ENCODE results near the gene BTG2.

Gene BTG2

GRCh38 chr1:203342192-203342940 is 37.0 kb downstream of the BTG2 start:
- DNase-seq (ENCODE audit: low read depth): no peak

- no peak for DNase-seq (ENCODE audit: low read depth)
Measured at GRCh38 chr1:203343956-203344754, 38.8 kb downstream of the BTG2 start.

GRCh38 chr1:203346060-203346768 is 40.9 kb downstream of the BTG2 start:
- DNase-seq (ENCODE audit: low read depth): no peak

DNA sequence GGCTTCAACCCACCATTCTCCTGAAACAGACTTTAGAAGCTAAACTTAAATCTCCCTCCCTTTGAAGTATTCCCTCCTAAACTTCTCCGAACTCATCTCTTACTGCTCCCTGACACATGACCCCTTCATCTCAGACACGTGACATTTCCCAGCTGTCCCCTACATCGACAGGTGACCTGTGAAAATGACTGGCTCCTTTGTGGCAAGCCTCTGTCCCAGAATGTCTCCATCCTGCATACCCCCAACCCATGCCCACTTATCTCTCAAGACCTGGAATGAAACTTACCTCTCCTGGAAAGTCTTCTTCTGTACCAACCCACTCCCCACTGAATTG is 41.4 kb downstream of the BTG2 start:
- no peak for DNase-seq (ENCODE audit: low read depth)

DNA sequence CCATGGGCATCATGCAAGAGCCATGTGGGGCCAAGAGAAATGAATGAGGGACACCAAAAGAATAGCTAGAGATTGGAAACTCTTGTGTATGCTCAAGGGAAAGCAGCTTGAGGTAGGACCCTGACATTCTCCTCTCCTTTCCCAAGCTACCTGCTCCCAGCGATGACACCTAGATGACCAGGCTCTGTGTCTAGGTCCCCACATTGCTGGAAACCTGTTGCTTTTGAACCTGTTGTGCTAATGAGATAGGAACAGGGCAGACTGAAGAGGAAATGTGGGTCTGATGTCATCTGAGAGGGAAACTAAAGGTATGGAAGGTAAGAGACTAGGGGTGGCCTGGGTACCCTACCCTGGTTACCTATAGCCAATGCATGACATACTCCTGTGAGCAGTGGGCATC is 43.8 kb downstream of the BTG2 start:
- no peak for DNase-seq (ENCODE audit: low read depth)

- DNase-seq (ENCODE audit: low read depth): no peak
Measured at GRCh38 chr1:203349773-203350524, 44.6 kb downstream of the BTG2 start.

GRCh38 chr1:203351037-203351625 is 45.8 kb downstream of the BTG2 start, which contains the start of gene FMOD:
Gene FMOD (minus strand): TSS chr1:203351122. CDS start chr1:203348270, 2,852 bp downstream.
- DNase-seq (ENCODE audit: low read depth): no peak

DNA sequence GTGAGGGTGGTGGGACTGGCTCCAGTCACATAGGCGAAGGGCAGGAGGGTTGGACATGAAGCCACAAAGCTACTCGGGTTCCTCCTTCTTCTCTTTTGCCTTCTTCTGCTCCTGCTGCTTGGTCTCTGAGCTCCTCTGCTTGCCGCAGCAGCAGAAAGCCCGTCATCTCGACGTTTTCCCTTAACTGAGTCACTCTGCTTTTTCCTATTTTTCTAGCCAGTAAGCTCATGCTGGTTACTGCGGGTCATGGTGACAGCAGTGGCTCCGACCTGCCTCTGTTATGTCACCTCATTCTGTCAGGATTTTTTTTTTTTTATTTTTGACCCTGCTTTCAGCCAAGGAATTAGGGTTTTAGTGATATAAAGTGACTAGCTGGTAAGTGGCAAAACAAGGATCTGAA is 48.2 kb downstream of the BTG2 start:
- no peak for DNase-seq (ENCODE audit: low read depth)

DNA sequence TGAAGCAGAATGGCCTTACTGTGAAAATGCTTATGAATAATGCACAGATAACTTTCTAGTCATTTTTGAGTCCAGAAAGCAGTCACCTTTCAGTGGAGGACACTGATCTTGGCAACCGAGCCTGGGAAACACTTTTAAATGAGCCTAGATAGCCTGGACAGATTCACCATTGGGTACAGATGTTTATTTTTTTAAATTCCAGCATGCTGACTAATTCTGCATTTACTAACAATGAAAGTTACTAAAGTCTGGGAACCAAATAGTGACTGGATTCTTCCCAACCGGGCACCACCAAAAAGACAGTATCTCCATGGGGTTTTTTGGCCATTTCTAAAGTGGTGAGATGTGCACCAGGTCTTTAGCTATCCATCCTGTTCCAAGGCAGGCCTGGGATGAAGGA is 48.9 kb downstream of the BTG2 start:
- DNase-seq (ENCODE audit: low read depth): no peak

DNA sequence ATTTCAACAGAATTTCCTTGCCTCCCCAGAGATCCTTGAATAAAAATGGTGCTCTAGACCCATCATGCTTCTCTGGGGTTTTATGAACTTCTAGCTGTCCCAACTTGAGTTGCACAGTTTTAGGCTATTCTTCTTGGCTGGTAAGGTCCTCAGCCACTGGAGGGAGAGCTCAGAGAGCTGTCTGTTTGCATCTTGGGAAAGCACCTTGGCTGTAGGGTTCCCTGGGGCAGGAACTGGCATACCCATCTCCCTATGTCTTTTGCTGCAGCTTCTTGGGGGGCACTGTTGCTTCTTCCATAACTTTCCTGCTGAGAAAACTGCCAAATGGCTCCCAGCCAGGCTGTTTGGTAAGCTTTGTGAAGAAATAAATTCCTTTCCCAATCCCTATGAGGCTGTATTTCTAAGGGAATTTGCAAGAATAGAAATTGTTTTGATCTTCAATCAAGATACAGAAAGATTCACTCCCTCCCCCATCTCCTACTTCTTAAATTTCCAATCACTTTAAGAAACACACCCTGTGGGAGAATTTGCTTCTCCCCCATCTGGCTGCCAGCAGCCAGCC is 53.8 kb downstream of the BTG2 start:
- DNase-seq (ENCODE audit: low read depth): no peak
